AG04449 (cell line): ENCODE results near the gene STXBP1.

Source experiments
- CTCF ChIA-PET: fragments of 350-600 bp; formaldehyde crosslinking; extraction: SDS; loops from one replicate; lab custom pipeline; 2021; ENCODE audit warnings: antibody characterized with exemption; lab: Yijun Ruan, JAX
- POLR2A ChIA-PET: fragments of 400-600, 350-600 bp; formaldehyde crosslinking; extraction: SDS; loops from one replicate; lab custom pipeline; 2020; ENCODE audit warnings: antibody characterized with exemption, inconsistent platforms; lab: Yijun Ruan, JAX
- DNase-seq: peaks from one replicate; pipeline ENCODE4 v3.0.0-alpha.2; 2010; ENCODE audit warnings: low read depth, low spot score
- H3K4me3 ChIP-seq: 2 replicates; pipeline ENCODE4 v1.5.1; 2011; ENCODE audit warnings: low read depth, mild to moderate bottlenecking, control low read depth, low read length
- CTCF ChIP-seq: IDR thresholded peaks from one replicate; pipeline ENCODE4 v1.5.1; 2011; ENCODE audit warnings: mild to moderate bottlenecking, moderate library complexity, low read length, control low read depth, inconsistent platforms; ENCODE audit not compliant: insufficient read depth; ENCODE audit errors: missing control alignments

The STXBP1 gene

GRCh38 chr9:127734747-127735529, 122.9 kb downstream of the STXBP1 start, which contains the start of gene TOR2A:
Gene TOR2A, minus strand, starts transcription at chr9:127735294. Its CDS starts 24 bp downstream, at chr9:127735270.
- peak within 1 kb of the TSS; percentile 75 for H3K4me3 ChIP-seq
- no peak for DNase-seq
- ChIA-PET CTCF (interaction anchor here (0.6 to 9.5 kb wide), 88 partner anchors 9 to 521 kb away, joined by 3 to 156 read pairs (median 4); partner anchors contain the start of genes CDK9, CFAP157, ENG and FPGS), POLR2A (interaction anchor here (0.7 to 1.6 kb wide), 8 partner anchors 12 to 149 kb away, joined by 3 to 6 read pairs (median 4); partner anchors contain the start of genes PTRH1 and TTC16)
- peak; percentile 98 for TF ChIP-seq CTCF

DNA sequence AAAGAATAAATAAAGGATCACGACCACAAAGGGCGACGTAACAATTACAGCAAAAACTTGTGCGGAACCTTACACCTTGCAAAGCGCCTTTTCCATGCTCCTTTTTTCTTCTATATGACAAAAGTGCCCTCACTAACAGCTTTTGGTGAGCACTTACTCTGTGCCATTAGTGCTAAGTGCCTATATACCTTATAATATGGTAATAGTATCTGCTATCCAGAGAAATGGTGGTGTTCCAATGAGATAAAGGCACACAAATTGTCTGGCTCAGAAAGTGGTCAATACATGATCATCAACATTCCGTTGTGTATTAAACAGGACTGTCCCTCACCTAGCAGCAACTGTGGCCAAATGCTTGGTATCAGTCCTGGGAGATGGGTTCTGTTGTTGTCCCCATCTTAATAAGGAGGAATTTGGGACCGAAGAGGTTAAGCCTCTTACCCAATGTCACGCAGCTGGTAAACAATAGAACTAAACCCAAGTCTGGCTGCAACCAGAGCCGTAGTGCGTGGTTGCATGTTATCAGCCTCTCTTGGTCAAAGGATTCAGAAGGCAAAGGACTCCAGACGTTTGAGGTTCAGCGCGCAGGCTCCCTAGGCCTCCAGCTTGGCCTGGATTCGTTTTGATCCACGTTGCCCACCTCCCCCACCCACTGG, 123.6 kb downstream of the STXBP1 start:
- ChIA-PET CTCF (interaction anchor here (0.9 to 9.5 kb wide), 48 partner anchors 9 to 505 kb away, joined by 3 to 156 read pairs (median 6); partner anchors contain the start of genes CDK9, CFAP157, ENG and PTRH1), POLR2A (interaction anchor here (1.3 to 1.6 kb wide), 4 partner anchors 20 to 138 kb away, joined by 4 to 6 read pairs (median 5); partner anchors contain the start of genes PTRH1 and TTC16)
- no peak overlapping the region for H3K4me3 ChIP-seq
- no peak for DNase-seq
- TF ChIP-seq CTCF: no peak

DNA sequence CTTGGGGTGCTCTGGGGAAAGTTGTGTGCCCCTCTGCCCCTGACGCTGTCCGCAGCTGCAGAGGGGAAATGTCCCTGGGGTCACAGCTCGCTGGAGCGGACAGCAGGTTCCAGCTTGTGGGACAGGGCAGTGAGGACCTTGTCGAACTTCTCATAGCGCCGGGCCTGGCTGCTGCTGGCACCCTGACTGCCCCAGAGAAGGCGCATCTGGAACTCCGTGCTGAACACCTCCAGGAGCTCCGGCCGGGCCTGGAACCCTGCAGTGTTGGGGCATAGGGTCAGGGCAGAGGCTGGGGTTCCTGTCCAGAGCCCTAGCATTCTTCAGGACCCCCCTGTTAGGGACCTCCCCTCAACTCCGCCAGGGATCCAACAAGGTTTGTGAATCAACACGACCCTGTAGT, 126.6 kb downstream of the STXBP1 start:
- CTCF ChIA-PET: interaction anchor here (1.1 to 9.5 kb wide), 4 partner anchors 46 to 182 kb away, joined by 3 to 115 read pairs (median 6); no protein-coding TSS in a partner anchor
- no peak overlapping the region for H3K4me3 ChIP-seq
- POLR2A ChIA-PET: no interaction called here
- TF ChIP-seq CTCF: no peak
- no peak for DNase-seq

DNA sequence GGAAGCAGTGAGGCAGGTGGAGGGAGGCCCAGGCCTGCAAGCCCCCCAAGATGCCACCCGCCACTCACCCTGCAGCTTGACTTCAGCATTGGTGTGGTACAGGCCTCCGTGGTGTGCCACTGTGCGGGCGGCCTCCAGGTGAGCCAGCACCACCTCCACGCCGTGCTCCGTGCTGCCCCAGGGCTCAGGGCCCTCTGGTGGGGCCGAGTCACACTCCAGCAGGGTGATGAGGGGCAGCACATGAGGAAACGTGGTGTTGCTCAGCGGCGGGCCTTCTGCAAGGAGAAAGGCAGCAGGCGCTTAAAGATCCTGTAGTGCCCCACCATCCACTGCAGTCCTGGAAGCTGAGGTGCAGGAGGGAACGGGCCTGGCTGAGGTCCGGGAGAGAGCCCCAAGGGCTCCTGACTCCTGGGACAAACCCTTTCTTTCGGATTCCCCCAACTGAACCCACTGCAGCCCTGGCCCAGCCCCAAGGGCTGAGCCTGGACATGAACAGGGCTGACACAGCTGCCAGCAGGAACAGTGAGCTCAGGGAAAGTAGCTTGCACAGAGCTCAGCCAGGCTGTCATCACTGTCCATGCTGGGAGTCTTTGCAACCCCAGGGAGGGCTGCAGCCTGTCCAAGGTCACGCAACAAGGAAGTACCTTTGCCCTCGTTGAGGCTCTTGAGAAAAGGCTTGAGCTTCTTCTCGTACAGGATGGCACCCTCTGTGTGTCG, 127.7 kb downstream of the STXBP1 start:
- CTCF ChIA-PET: interaction anchor here (0.9 to 9.5 kb wide), 10 partner anchors 26 to 181 kb away, joined by 3 to 115 read pairs (median 4); no protein-coding TSS in a partner anchor
- no peak for DNase-seq
- H3K4me3 ChIP-seq: no peak overlapping the region
- no peak for TF ChIP-seq CTCF
- POLR2A ChIA-PET: interaction anchor here (0.7 kb wide), 1 partner anchor 24 kb away, joined by 3 read pairs; the partner anchor contains the start of genes PTRH1 and TTC16

DNA sequence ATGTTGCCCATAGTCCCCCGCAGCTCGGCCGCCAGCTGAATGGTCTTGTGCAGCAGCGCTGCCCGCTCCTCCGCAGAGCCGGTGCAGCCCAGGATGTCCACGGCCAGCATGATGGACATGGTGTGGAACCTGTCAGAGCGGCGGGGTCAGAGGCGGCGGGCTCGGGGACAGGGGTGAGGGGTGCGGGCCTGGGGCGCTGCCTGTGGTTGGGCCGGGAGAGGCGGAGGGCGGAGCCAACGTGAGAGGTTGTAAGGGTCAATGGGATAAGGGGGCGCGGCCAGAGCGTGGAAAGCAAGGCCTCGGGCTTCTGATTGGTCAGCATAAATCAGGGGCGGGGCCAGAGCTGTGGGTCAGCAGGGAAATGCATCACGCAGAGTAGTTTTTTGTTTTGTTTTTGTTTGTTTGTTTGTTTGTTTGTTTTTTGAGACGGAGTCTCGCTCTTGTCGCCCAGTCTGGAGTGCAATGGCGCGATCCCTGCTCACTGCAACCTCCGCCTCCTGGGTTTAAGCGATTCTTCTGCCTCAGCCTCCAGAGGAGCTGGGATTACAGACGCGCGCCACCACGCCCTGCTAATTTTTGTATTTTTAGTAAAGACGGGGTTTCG, 129.9 kb downstream of the STXBP1 start:
- no peak for TF ChIP-seq CTCF
- DNase-seq: no peak
- H3K4me3 ChIP-seq: peak overlapping the region; percentile 51
- ChIA-PET CTCF (interaction anchor here (0.6 to 9.5 kb wide), 11 partner anchors 7 to 216 kb away, joined by 3 to 115 read pairs (median 4); partner anchors contain the start of genes CDK9 and TOR2A), POLR2A (interaction anchor here (0.5 kb wide), 1 partner anchor 55 kb away, joined by 3 read pairs; no protein-coding TSS in a partner anchor)
